Neural cell (in vitro differentiated cells): ENCODE data around the gene MTERF2. TPM values are rescaled to one million over a fixed set of nuclear protein-coding genes. Genes with fewer than 3 reads are reported as not detected.

Experiments
- H2AFZ ChIP-seq: fragments of 200-600, 300-800 bp; sonication (generic), shearing (Covaris generic); 2 replicates; pipeline ENCODE4 v1.6.0; 2014; ENCODE audit warnings: low read depth, mild to moderate bottlenecking, antibody characterized with exemption, low read length, moderate library complexity
- H3F3A ChIP-seq: fragments of 200-600 bp; shearing (Covaris generic); 2 replicates; pipeline ENCODE4 v1.6.1; 2016; ENCODE audit warnings: mild to moderate bottlenecking, moderate library complexity, mixed read lengths, antibody characterized with exemption, low read length; ENCODE audit not compliant: insufficient read depth, poor library complexity, severe bottlenecking
- H3K27ac ChIP-seq: fragments of 200-600, 300-800 bp; sonication (generic), shearing (Covaris generic); 2 replicates; pipeline ENCODE4 v1.5.1; 2014; ENCODE audit warnings: mild to moderate bottlenecking, low read length, moderate library complexity
- H3K27me3 ChIP-seq: fragments of 300-800, 200-600 bp; sonication (generic), shearing (Covaris generic); 2 replicates; pipeline ENCODE4 v1.6.0; 2014; ENCODE audit warnings: mild to moderate bottlenecking, low read depth, low read length, moderate library complexity; ENCODE audit not compliant: insufficient read depth
- H3K36me3 ChIP-seq: fragments of 300-800, 200-600 bp; sonication (generic), shearing (Covaris generic); 2 replicates; pipeline ENCODE4 v1.5.1; 2014; ENCODE audit warnings: mild to moderate bottlenecking, antibody characterized with exemption, low read length, moderate library complexity; ENCODE audit not compliant: insufficient read depth
- H3K4me2 ChIP-seq: fragments of 300-800, 200-600 bp; sonication (generic), shearing (Covaris generic); 2 replicates; pipeline ENCODE4 v1.6.0; 2014; ENCODE audit warnings: mild to moderate bottlenecking, low read length
- H3K4me3 ChIP-seq: fragments of 300-800, 200-600 bp; sonication (generic), shearing (Covaris generic); 2 replicates; pipeline ENCODE4 v1.5.1; 2014; ENCODE audit warnings: mild to moderate bottlenecking, low read length, moderate library complexity
- H3K79me2 ChIP-seq: fragments of 200-600 bp; shearing (Covaris generic); replicated peaks from 2 replicates; pipeline ENCODE4 v1.6.0; 2014; ENCODE audit warnings: mild to moderate bottlenecking, low read length, moderate library complexity; ENCODE audit not compliant: insufficient read depth
- H3K9ac ChIP-seq: fragments of 300-800, 200-600 bp; sonication (generic), shearing (Covaris generic); 2 replicates; pipeline ENCODE4 v1.6.1; 2016; ENCODE audit warnings: mild to moderate bottlenecking, low read length, mixed read lengths
- H3K9me2 ChIP-seq: fragments of 200-600 bp; shearing (Covaris generic); 2 replicates; pipeline ENCODE4 v1.6.1; 2016; ENCODE audit warnings: mild to moderate bottlenecking, low read length, mixed read lengths; ENCODE audit not compliant: insufficient read depth
- H3K9me3 ChIP-seq: fragments of 200-600, 300-800 bp; sonication (generic), shearing (Covaris generic); 2 replicates; pipeline ENCODE4 v1.6.1; 2016; ENCODE audit warnings: mild to moderate bottlenecking, mixed run types, low read length, moderate library complexity, mixed read lengths
- H4K20me1 ChIP-seq: fragments of 200-600 bp; shearing (Covaris generic); 2 replicates; pipeline ENCODE4 v1.6.1; 2016; ENCODE audit warnings: mild to moderate bottlenecking, mixed run types; ENCODE audit not compliant: insufficient read depth
- EP300 ChIP-seq: fragments of 450-650 bp; conservative IDR thresholded peaks from 2 replicates; pipeline ENCODE4 v1.6.1; 2014; ENCODE audit warnings: antibody characterized with exemption, mild to moderate bottlenecking, moderate library complexity; ENCODE audit not compliant: poor library complexity, severe bottlenecking
- EZH2 ChIP-seq: fragments of 200-600, 300-800 bp; shearing (Covaris generic), sonication (generic); IDR thresholded peaks from 2 replicates; pipeline ENCODE4 v1.6.1; 2014; ENCODE audit warnings: antibody characterized with exemption, low read length, borderline replicate concordance, mild to moderate bottlenecking; ENCODE audit not compliant: insufficient read depth, poor library complexity, severe bottlenecking
- MXI1 ChIP-seq: fragments of 450-650 bp; conservative IDR thresholded peaks from 2 replicates; pipeline ENCODE4 v1.6.1; 2014; ENCODE audit warnings: antibody characterized with exemption, mild to moderate bottlenecking; ENCODE audit not compliant: poor library complexity, severe bottlenecking
- POLR2AphosphoS5 ChIP-seq: IDR thresholded peaks from 2 replicates; pipeline ENCODE4 v1.6.1; 2012
- RAD21 ChIP-seq: fragments of 450-650 bp; conservative IDR thresholded peaks from 2 replicates; pipeline ENCODE4 v1.6.1; 2014; ENCODE audit warnings: antibody characterized with exemption, mild to moderate bottlenecking, moderate library complexity
- SMC3 ChIP-seq: fragments of 450-650 bp; conservative IDR thresholded peaks from 2 replicates; pipeline ENCODE4 v1.6.1; 2014; ENCODE audit warnings: antibody characterized with exemption, mild to moderate bottlenecking, moderate library complexity; ENCODE audit not compliant: poor library complexity
- TAF1 ChIP-seq: IDR thresholded peaks from 2 replicates; pipeline ENCODE4 v1.6.1; 2012; ENCODE audit warnings: low read depth
- polyA plus RNA-seq: library from polyadenylated mRNA; depleted of rRNA; stranded (reverse); fragments of >200 nt; gene quantifications from 2 replicates; pipeline ENCODE4 v1.2.3, GENCODE V29; 2014
- TF ChIP-seq, protein P1 (sequence below): fragments of 450-650 bp; IDR thresholded peaks from 2 replicates; pipeline ENCODE4 v1.5.1; 2014; ENCODE audit warnings: antibody characterized with exemption, mild to moderate bottlenecking, moderate library complexity; ENCODE audit not compliant: poor library complexity, severe bottlenecking
- TF ChIP-seq, protein P2 (sequence below): IDR thresholded peaks from 2 replicates; pipeline ENCODE4 v1.6.1; 2012; ENCODE audit warnings: borderline replicate concordance

MTERF2 gene
- polyA plus RNA-seq, 1 donor from 2014 or later, result 47.8 TPM

DNA sequence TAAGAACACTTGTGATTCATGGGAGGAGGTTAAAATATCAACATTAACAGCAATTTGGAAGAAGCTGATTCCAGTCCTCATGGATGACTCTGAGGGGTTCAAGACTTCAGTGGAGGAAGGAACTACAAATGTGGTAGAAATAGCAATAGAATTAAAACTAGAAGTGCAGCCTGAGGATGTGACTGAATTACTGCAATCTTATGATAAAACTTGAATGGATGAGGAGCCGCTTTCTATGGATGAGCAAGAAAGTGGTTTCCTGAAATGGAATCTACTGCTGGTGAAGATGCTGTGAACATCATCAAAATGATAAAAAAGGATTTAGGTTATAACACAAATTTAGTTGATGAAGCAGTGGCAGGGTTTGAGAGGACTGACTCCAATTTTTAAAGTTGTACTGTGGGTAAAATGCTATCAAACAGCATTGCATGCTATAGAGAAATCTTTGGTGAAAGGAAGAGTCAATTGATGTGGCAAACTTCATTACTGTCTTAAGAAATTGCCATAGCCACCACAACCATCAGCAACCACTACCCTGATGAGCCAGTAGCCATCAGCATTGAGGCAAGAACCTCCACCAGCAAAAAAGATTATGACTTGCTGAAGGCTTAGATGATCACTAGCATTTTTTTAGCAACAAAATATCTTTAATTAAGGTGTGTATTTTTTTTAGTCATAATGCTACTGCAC lies 25.9 kb upstream of the MTERF2 start:
- TF ChIP-seq MXI1, result no peak
- no peak for TF ChIP-seq SMC3
- TF ChIP-seq TAF1, result no peak
- TF ChIP-seq, protein P1, sequence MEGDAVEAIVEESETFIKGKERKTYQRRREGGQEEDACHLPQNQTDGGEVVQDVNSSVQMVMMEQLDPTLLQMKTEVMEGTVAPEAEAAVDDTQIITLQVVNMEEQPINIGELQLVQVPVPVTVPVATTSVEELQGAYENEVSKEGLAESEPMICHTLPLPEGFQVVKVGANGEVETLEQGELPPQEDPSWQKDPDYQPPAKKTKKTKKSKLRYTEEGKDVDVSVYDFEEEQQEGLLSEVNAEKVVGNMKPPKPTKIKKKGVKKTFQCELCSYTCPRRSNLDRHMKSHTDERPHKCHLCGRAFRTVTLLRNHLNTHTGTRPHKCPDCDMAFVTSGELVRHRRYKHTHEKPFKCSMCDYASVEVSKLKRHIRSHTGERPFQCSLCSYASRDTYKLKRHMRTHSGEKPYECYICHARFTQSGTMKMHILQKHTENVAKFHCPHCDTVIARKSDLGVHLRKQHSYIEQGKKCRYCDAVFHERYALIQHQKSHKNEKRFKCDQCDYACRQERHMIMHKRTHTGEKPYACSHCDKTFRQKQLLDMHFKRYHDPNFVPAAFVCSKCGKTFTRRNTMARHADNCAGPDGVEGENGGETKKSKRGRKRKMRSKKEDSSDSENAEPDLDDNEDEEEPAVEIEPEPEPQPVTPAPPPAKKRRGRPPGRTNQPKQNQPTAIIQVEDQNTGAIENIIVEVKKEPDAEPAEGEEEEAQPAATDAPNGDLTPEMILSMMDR, result no peak
- no peak for TF ChIP-seq RAD21
- TF ChIP-seq, protein P2, sequence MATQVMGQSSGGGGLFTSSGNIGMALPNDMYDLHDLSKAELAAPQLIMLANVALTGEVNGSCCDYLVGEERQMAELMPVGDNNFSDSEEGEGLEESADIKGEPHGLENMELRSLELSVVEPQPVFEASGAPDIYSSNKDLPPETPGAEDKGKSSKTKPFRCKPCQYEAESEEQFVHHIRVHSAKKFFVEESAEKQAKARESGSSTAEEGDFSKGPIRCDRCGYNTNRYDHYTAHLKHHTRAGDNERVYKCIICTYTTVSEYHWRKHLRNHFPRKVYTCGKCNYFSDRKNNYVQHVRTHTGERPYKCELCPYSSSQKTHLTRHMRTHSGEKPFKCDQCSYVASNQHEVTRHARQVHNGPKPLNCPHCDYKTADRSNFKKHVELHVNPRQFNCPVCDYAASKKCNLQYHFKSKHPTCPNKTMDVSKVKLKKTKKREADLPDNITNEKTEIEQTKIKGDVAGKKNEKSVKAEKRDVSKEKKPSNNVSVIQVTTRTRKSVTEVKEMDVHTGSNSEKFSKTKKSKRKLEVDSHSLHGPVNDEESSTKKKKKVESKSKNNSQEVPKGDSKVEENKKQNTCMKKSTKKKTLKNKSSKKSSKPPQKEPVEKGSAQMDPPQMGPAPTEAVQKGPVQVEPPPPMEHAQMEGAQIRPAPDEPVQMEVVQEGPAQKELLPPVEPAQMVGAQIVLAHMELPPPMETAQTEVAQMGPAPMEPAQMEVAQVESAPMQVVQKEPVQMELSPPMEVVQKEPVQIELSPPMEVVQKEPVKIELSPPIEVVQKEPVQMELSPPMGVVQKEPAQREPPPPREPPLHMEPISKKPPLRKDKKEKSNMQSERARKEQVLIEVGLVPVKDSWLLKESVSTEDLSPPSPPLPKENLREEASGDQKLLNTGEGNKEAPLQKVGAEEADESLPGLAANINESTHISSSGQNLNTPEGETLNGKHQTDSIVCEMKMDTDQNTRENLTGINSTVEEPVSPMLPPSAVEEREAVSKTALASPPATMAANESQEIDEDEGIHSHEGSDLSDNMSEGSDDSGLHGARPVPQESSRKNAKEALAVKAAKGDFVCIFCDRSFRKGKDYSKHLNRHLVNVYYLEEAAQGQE, result no peak
- no peak for TF ChIP-seq POLR2AphosphoS5
- no peak for TF ChIP-seq EZH2
- Histone ChIP-seq H3K4me3 (no peak overlapping the region), H3K4me2 (no peak overlapping the region)

DNA sequence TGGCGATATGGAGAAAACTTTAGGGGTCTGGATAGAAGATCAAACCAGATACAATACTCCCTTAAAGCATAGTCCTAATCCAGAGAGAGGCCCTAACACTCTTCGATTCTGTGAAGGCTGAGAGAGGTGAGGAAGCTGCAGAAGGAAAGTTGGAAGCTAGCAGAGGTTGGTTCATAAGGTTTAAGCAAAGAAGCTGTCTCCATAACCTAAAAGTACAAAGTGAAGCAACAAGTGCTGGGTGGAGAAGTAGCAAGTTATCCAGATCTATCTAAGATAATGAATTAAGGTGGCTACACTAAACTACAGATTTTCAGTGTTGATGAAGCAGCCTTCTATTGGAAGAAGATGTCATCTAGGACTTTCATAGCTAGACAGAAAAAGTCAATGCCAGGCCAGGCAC lies 24.6 kb upstream of the MTERF2 start:
- H3K9ac ChIP-seq, result no peak overlapping the region
- H3K4me3 ChIP-seq, result no peak overlapping the region
- no peaks in the 10 kb centered on the region for H3K9me3 ChIP-seq
- no peaks in the 10 kb centered on the region for H3K79me2 ChIP-seq
- H3K9me2 ChIP-seq, result no peaks in the 10 kb centered on the region
- H3K4me2 ChIP-seq, result no peak overlapping the region
- no peaks in the 10 kb centered on the region for H4K20me1 ChIP-seq
- H3K36me3 ChIP-seq, result no peaks in the 10 kb centered on the region
- H2AFZ ChIP-seq, result no peak overlapping the region
- H3F3A ChIP-seq, result no peaks in the 10 kb centered on the region
- no peaks in the 10 kb centered on the region for H3K27me3 ChIP-seq
- H3K27ac ChIP-seq, result no peak overlapping the region
- TF ChIP-seq POLR2AphosphoS5, result no peak
- no peak for TF ChIP-seq SMC3
- no peak for TF ChIP-seq TAF1
- TF ChIP-seq, protein P2, result no peak
- TF ChIP-seq RAD21, result no peak
- TF ChIP-seq EZH2, result no peak
- TF ChIP-seq EP300, result no peak
- no peak for TF ChIP-seq MXI1
- TF ChIP-seq, protein P1, result no peak

More for the DNA sequence above, 25.9 kb upstream of the MTERF2 start:
- no peaks in the 10 kb centered on the region for H3K79me2 ChIP-seq
- H3K9me2 ChIP-seq, result no peaks in the 10 kb centered on the region
- no peaks in the 10 kb centered on the region for H3K27me3 ChIP-seq
- H3K36me3 ChIP-seq, result no peaks in the 10 kb centered on the region
- no peak overlapping the region for H2AFZ ChIP-seq
- no peak overlapping the region for H3K27ac ChIP-seq
- no peaks in the 10 kb centered on the region for H3K9me3 ChIP-seq
- no peaks in the 10 kb centered on the region for H4K20me1 ChIP-seq
- H3F3A ChIP-seq, result no peaks in the 10 kb centered on the region
- no peak overlapping the region for H3K9ac ChIP-seq
